ENCODE measurements around the gene CYB561. TPM values are rescaled to one million over a fixed set of nuclear protein-coding genes. Genes with fewer than 3 reads are reported as not detected.

Gene CYB561
- total and polyA plus RNA-seq, 2 donors (not counting 1 experiment from before 2014, with no cell fraction given): 3.5 to 4.9 TPM

DNA sequence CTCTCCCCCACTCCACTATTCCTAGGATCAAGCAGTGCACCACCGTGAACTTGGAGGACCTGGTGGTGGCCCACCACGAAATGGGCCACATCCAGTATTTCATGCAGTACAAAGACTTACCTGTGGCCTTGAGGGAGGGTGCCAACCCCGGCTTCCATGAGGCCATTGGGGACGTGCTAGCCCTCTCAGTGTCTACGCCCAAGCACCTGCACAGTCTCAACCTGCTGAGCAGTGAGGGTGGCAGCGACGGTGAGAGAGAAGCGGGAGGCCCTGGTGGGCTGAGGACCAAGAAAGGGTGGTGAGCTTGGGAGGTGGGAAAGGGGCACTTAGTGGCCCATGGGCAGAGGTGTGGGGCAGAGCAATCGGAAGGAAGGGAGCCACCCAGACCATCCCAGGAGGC is 47.3 kb upstream of the CYB561 start:
- Histone ChIP-seq H3K4me2 (replicated peaks; ENCODE audit: low read depth, low read length, poor library complexity, severe bottlenecking) (no peak overlapping the region), H3K9me3 (ENCODE audit: control extremely low read depth in 1 of 3, control insufficient read depth in 2 of 3, insufficient read depth in 1 of 3, low read length in 2 of 3) (no peaks in the 10 kb centered on the region), H3K27me3 (replicated peaks in 1 of 4; ENCODE audit: control extremely low read depth in 1 of 4, control insufficient read depth in 3 of 4, insufficient read depth in 4 of 4, low read length in 3 of 4) (no peaks in the 10 kb centered on the region), H3K27ac (ENCODE audit: low read length in 2 of 2) (no peak overlapping the region), H4K20me1 (ENCODE audit: control insufficient read depth, insufficient read depth, low read length, poor library complexity, severe bottlenecking) (no peaks in the 10 kb centered on the region), H3K4me1 (ENCODE audit: control insufficient read depth in 2 of 2, insufficient read depth in 2 of 2, low read length in 2 of 2) (no peaks in the 10 kb centered on the region), H3K9ac (ENCODE audit: low read length) (no peak overlapping the region), H3K4me3 (ENCODE audit: control extremely low read depth in 1 of 5, extremely low read depth in 1 of 5, insufficient read depth in 1 of 5, low read depth in 2 of 5, low read length in 4 of 5) (no peak overlapping the region), H3K79me2 (ENCODE audit: control insufficient read depth, insufficient read depth, low read length) (no peaks in the 10 kb centered on the region), H3K36me3 (replicated peaks in 1 of 2; ENCODE audit: control extremely low read depth in 1 of 2, control insufficient read depth in 1 of 2, extremely low read depth in 1 of 2, insufficient read depth in 2 of 2, low read length in 1 of 2) (no peaks in the 10 kb centered on the region), H2AFZ (ENCODE audit: insufficient read depth, low read depth, low read length, poor library complexity, severe bottlenecking) (no peak overlapping the region)
- no peak for ATAC-seq (ENCODE audit: low read depth)
- no peak for DNase-seq
- WGBS (ENCODE audit: insufficient coverage): 95% methylated on average over 8 of the region's 9 CpGs
- no peaks in the 10 kb centered on the region for H3K27me3 Mint-ChIP-seq
- TF ChIP-seq EZH2 (IDR thresholded peaks at IDR 0.05; ENCODE audit: borderline replicate concordance, insufficient read depth, low read depth, low read length, poor library complexity, severe bottlenecking) (no peak), CTCF (IDR thresholded peaks at IDR 0.05) (no peak)
- no peaks in the 10 kb centered on the region for H3K9me3 Mint-ChIP-seq (ENCODE audit: insufficient read depth)
- no peaks in the 10 kb centered on the region for H3K4me1 Mint-ChIP-seq
- CTCF ChIA-PET: no interaction called here
- no peak overlapping the region for H3K27ac Mint-ChIP-seq
- intact Hi-C loops (cut with micrococcal nuclease): no loop called here
- POLR2A ChIA-PET: no interaction called here
- H3K4me3 Mint-ChIP-seq: no peak overlapping the region

DNA sequence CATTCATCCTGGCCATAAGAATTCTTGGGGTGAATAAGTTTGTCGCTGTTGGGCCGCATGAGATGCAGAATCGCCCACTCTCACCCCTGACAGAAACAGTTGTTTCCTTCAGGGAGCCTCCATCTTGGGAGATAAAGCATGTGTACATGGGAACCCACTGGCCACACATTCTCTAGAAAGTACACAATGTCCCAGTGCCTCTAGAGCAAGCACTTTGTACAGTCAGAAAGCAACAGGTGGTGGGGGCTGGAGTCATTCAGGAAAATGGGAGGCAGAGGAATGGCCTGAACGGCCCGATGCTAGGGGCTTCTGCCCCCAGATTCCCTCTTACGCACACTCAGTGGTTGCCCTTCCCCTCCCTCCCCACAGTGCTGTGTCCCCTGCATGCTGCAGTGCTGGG is 46.8 kb upstream of the CYB561 start:
- H3K27me3 Mint-ChIP-seq: no peaks in the 10 kb centered on the region
- ATAC-seq (ENCODE audit: low read depth): no peak
- H3K36me3 ChIP-seq (replicated peaks in 1 of 2; ENCODE audit: control extremely low read depth in 1 of 2, control insufficient read depth in 1 of 2, extremely low read depth in 1 of 2, insufficient read depth in 2 of 2, low read length in 1 of 2): no peaks in the 10 kb centered on the region
- CTCF ChIA-PET: no interaction called here
- no peak overlapping the region for H3K4me2 ChIP-seq (replicated peaks; ENCODE audit: low read depth, low read length, poor library complexity, severe bottlenecking)
- POLR2A ChIA-PET: no interaction called here
- no peaks in the 10 kb centered on the region for H3K9me3 Mint-ChIP-seq (ENCODE audit: insufficient read depth)
- no peaks in the 10 kb centered on the region for H3K9me3 ChIP-seq (ENCODE audit: control extremely low read depth in 1 of 3, control insufficient read depth in 2 of 3, insufficient read depth in 1 of 3, low read length in 2 of 3)
- DNase-seq: no peak
- intact Hi-C loops (cut with micrococcal nuclease): no loop called here
- no peak overlapping the region for H2AFZ ChIP-seq (ENCODE audit: insufficient read depth, low read depth, low read length, poor library complexity, severe bottlenecking)
- 100% methylated on average over 1 of the region's 6 CpGs for WGBS (ENCODE audit: insufficient coverage)
- no peak overlapping the region for H3K27ac ChIP-seq (ENCODE audit: low read length in 2 of 2)
- H3K27ac Mint-ChIP-seq: no peak overlapping the region
- no peaks in the 10 kb centered on the region for H3K79me2 ChIP-seq (ENCODE audit: control insufficient read depth, insufficient read depth, low read length)
- H3K4me1 ChIP-seq (ENCODE audit: control insufficient read depth in 2 of 2, insufficient read depth in 2 of 2, low read length in 2 of 2): no peaks in the 10 kb centered on the region
- TF ChIP-seq EZH2 (IDR thresholded peaks at IDR 0.05; ENCODE audit: borderline replicate concordance, insufficient read depth, low read depth, low read length, poor library complexity, severe bottlenecking) (no peak), CTCF (IDR thresholded peaks at IDR 0.05) (no peak)
- no peaks in the 10 kb centered on the region for H3K27me3 ChIP-seq (replicated peaks in 1 of 4; ENCODE audit: control extremely low read depth in 1 of 4, control insufficient read depth in 3 of 4, insufficient read depth in 4 of 4, low read length in 3 of 4)
- H4K20me1 ChIP-seq (ENCODE audit: control insufficient read depth, insufficient read depth, low read length, poor library complexity, severe bottlenecking): no peaks in the 10 kb centered on the region
- H3K9ac ChIP-seq (ENCODE audit: low read length): no peak overlapping the region
- H3K4me1 Mint-ChIP-seq: no peaks in the 10 kb centered on the region
- no peak overlapping the region for H3K4me3 Mint-ChIP-seq
- no peak overlapping the region for H3K4me3 ChIP-seq (ENCODE audit: control extremely low read depth in 1 of 5, extremely low read depth in 1 of 5, insufficient read depth in 1 of 5, low read depth in 2 of 5, low read length in 4 of 5)
